BJ (cell line): Measurements from ENCODE around the gene ENOX1. TPM values are rescaled to one million over a fixed set of nuclear protein-coding genes. Genes with fewer than 3 reads are reported as not detected.

Experiments
- CTCF ChIA-PET: fragments of 350-600 bp; formaldehyde crosslinking; extraction: SDS; loops from one replicate; lab custom pipeline; 2021; ENCODE audit warnings: antibody characterized with exemption, inconsistent platforms; lab: Yijun Ruan, JAX
- POLR2A ChIA-PET: fragments of 300-600 bp; sonication (Branson Sonifier 250); formaldehyde crosslinking; extraction: SDS; loops from one replicate; lab custom pipeline; 2021; ENCODE audit warnings: antibody characterized with exemption; lab: Charles Lee
- DNase-seq: peaks from one replicate; pipeline ENCODE4 v3.0.0-alpha.2; 2011; ENCODE audit warnings: low read depth
- H3K27me3 ChIP-seq: 2 replicates; pipeline ENCODE4 v1.6.0; 2011; ENCODE audit warnings: low read length; ENCODE audit not compliant: control insufficient read depth, insufficient read depth
- H3K36me3 ChIP-seq: 2 replicates; pipeline ENCODE4 v1.5.1; 2011; ENCODE audit warnings: low read length; ENCODE audit not compliant: control insufficient read depth, insufficient read depth
- H3K4me3 ChIP-seq: 2 replicates; pipeline ENCODE4 v1.5.1; 2011; ENCODE audit warnings: low read depth, mild to moderate bottlenecking, control low read depth, low read length
- polyA plus RNA-seq: library from polyadenylated mRNA; depleted of rRNA; stranded (reverse); fragments of >200 nt; gene quantifications from 2 replicates; pipeline ENCODE4 v1.2.3, GENCODE V29; 2011; rRNA removed
- small RNA-seq: library from RNA; depleted of rRNA; stranded (forward); fragments of <200 nt; gene quantifications from one replicate; pipeline ENCODE3, GENCODE V24; 2012; ENCODE audit warnings: low replicate concordance, low read depth; ENCODE audit not compliant: insufficient read length
- TF ChIP-seq, protein P1 (sequence below): IDR thresholded peaks from 2 replicates; pipeline ENCODE4 v1.5.1; 2011; ENCODE audit warnings: low read depth, mild to moderate bottlenecking, control low read depth, inconsistent platforms, low read length, moderate library complexity; ENCODE audit not compliant: insufficient read depth

Gene ENOX1
- polyA plus RNA-seq, 1 experiment, result 2.1 TPM

- H3K27me3 ChIP-seq, result no peaks in the 10 kb centered on the region
- TF ChIP-seq, protein P1, sequence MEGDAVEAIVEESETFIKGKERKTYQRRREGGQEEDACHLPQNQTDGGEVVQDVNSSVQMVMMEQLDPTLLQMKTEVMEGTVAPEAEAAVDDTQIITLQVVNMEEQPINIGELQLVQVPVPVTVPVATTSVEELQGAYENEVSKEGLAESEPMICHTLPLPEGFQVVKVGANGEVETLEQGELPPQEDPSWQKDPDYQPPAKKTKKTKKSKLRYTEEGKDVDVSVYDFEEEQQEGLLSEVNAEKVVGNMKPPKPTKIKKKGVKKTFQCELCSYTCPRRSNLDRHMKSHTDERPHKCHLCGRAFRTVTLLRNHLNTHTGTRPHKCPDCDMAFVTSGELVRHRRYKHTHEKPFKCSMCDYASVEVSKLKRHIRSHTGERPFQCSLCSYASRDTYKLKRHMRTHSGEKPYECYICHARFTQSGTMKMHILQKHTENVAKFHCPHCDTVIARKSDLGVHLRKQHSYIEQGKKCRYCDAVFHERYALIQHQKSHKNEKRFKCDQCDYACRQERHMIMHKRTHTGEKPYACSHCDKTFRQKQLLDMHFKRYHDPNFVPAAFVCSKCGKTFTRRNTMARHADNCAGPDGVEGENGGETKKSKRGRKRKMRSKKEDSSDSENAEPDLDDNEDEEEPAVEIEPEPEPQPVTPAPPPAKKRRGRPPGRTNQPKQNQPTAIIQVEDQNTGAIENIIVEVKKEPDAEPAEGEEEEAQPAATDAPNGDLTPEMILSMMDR, result no peak
- CTCF ChIA-PET, result interaction anchor here (0.7 kb wide), 1 partner anchor 293 kb away, joined by 3 read pairs; no protein-coding TSS in a partner anchor
- no peaks in the 10 kb centered on the region for H3K36me3 ChIP-seq
- POLR2A ChIA-PET, result no interaction called here
- no peak for DNase-seq
- no peak overlapping the region for H3K4me3 ChIP-seq
Observed at GRCh38 chr13:43166644-43167457, 619.9 kb downstream of the ENOX1 start.

Small RNA genes lying within 50 kb of the gene (small RNA-seq; reads per million reads assigned to genes)
- not detected for gene AL162713.1

Other genes with a start within 250 kb of the ENOX1 start
- 0.67 and 1.5 TPM in 2 replicates for gene CCDC122, start 92.8 kb upstream of the ENOX1 start, polyA plus RNA-seq
- 3.6 and 6.9 TPM in 2 replicates for gene LACC1, start 92.9 kb upstream of the ENOX1 start, polyA plus RNA-seq